GM19193 (cell line): Measurements from ENCODE around the gene ETV3.

Source experiments
- POLR2A ChIP-seq: IDR thresholded peaks from 4 replicates; pipeline ENCODE4 v1.6.1; 2011; ENCODE audit not compliant: insufficient read depth, insufficient read length; ENCODE audit errors: extremely low read depth

The ETV3 gene

GRCh38 chr1:157138220-157139051, at the start of gene ETV3:
Gene ETV3, minus strand, starts transcription at chr1:157138395. Its CDS starts 2,043 bp downstream, at chr1:157136352.
- peak; percentile 79 for TF ChIP-seq POLR2A

- no peak for TF ChIP-seq POLR2A
Observed at GRCh38 chr1:157186281-157186992, 48.2 kb upstream of the ETV3 start.

GRCh38 chr1:157183870-157184269, 45.7 kb upstream of the ETV3 start:
- no peak for TF ChIP-seq POLR2A

- no peak for TF ChIP-seq POLR2A
Observed at GRCh38 chr1:157181790-157182189, 43.6 kb upstream of the ETV3 start.

GRCh38 chr1:157181258-157181657, 43.1 kb upstream of the ETV3 start:
- TF ChIP-seq POLR2A, result no peak

GRCh38 chr1:157178490-157178889, 40.3 kb upstream of the ETV3 start:
- no peak for TF ChIP-seq POLR2A

GRCh38 chr1:157177733-157178394, 39.7 kb upstream of the ETV3 start:
- no peak for TF ChIP-seq POLR2A

GRCh38 chr1:157176591-157177121, 38.5 kb upstream of the ETV3 start:
- TF ChIP-seq POLR2A, result no peak

GRCh38 chr1:157176016-157176415, 37.8 kb upstream of the ETV3 start:
- TF ChIP-seq POLR2A, result no peak

- no peak for TF ChIP-seq POLR2A
Observed at GRCh38 chr1:157173900-157174410, 35.8 kb upstream of the ETV3 start.

- no peak for TF ChIP-seq POLR2A
Observed at GRCh38 chr1:157170677-157171515, 32.7 kb upstream of the ETV3 start.

- no peak for TF ChIP-seq POLR2A
Observed at GRCh38 chr1:157168015-157168414, 29.8 kb upstream of the ETV3 start.

- no peak for TF ChIP-seq POLR2A
Observed at GRCh38 chr1:157167437-157167836, 29.2 kb upstream of the ETV3 start.

- TF ChIP-seq POLR2A, result no peak
Observed at GRCh38 chr1:157166590-157166989, 28.4 kb upstream of the ETV3 start.
